GM12878 (cell line): ENCODE results near the gene KCNJ3. TPM values are rescaled to one million over a fixed set of nuclear protein-coding genes. Genes with fewer than 3 reads are reported as not detected.

Experiments used
- ATAC-seq: fragments of 200-7000 bp; cut with Tn5 transposase; 3 replicates; pipeline ENCODE4 v1.9.1; 2020; ENCODE audit warnings: mild to moderate bottlenecking, moderate library complexity
- BruUV-seq: library from RNA; stranded (reverse); fragments of 400-500 nt; replicated peaks from 2 replicates; lab custom pipeline; 2021; lab: Mats Ljungman, UMichigan
- CTCF ChIA-PET: fragments of 300-600 bp; sonication (Branson Sonifier 250); formaldehyde crosslinking; extraction: SDS; loops from one replicate; lab custom pipeline; 2021; ENCODE audit warnings: inconsistent platforms; lab: Yijun Ruan, JAX
- POLR2A ChIA-PET: fragments of 350-600 bp; formaldehyde crosslinking; extraction: SDS; loops from one replicate; lab custom pipeline; 2021; ENCODE audit warnings: inconsistent platforms; lab: Charles Lee
- RAD21 ChIA-PET: fragments of 300-600 bp; sonication (Branson Sonifier 250); formaldehyde crosslinking; loops from one replicate; lab custom pipeline; 2023; ENCODE audit warnings: antibody characterized with exemption; ENCODE audit not compliant: unreplicated experiment; lab: Charles Lee
- SMC1A ChIA-PET: fragments of 300-600 bp; sonication (Branson Sonifier 250); formaldehyde crosslinking; loops from one replicate; lab custom pipeline; 2023; ENCODE audit not compliant: unreplicated experiment, uncharacterized antibody; lab: Charles Lee
- DNase-seq: peaks from one replicate; pipeline ENCODE4 v3.0.0-alpha.2; 2011; ENCODE audit warnings: low read depth, low spot score
- FAIRE-seq: peaks from 3 replicates; lab custom pipeline; 2011; peaks lifted over from hg19 to GRCh38; lab: Jason Lieb, UNC
- H2AFZ ChIP-seq: 2 replicates; pipeline ENCODE4 v1.6.0; 2011; ENCODE audit warnings: low read depth, low read length, control low read depth; ENCODE audit not compliant: control insufficient read depth
- H3K27ac ChIP-seq: 2 replicates; pipeline ENCODE4 v1.5.1; 2011; ENCODE audit warnings: control low read depth; ENCODE audit not compliant: control insufficient read depth, insufficient read depth
- H3K27me3 ChIP-seq, 2 experiments: replicated peaks in 1 of 2; 2 replicates each; pipeline versions ENCODE4 v1.6.0 to v1.6.1; 2011; ENCODE audit warnings: low read length in 1 of 2; ENCODE audit not compliant: control insufficient read depth in 2 of 2, insufficient read depth in 2 of 2
- H3K36me3 ChIP-seq, 2 experiments: 2 replicates each; pipeline ENCODE4 v1.5.1; 2011; ENCODE audit warnings: low read length in 1 of 2; ENCODE audit not compliant: control insufficient read depth in 2 of 2, insufficient read depth in 2 of 2
- H3K4me1 ChIP-seq: 2 replicates; pipeline ENCODE4 v1.6.1; 2011; ENCODE audit warnings: mild to moderate bottlenecking, low read length, moderate library complexity, mixed read lengths; ENCODE audit not compliant: control insufficient read depth, insufficient read depth
- H3K4me2 ChIP-seq: 2 replicates; pipeline ENCODE4 v1.6.0; 2011; ENCODE audit warnings: control low read depth; ENCODE audit not compliant: control insufficient read depth, insufficient read depth
- H3K4me3 ChIP-seq: fragments of 200-600 bp; sonication (generic); 2 replicates; pipeline ENCODE4 v1.5.1; 2016
- H3K79me2 ChIP-seq: 2 replicates; pipeline ENCODE4 v1.6.0; 2011; ENCODE audit warnings: low read length; ENCODE audit not compliant: control insufficient read depth, insufficient read depth
- H3K9ac ChIP-seq: 2 replicates; pipeline ENCODE4 v1.8.0; 2011; ENCODE audit warnings: low read length, control low read depth, mixed read lengths; ENCODE audit not compliant: control insufficient read depth, insufficient read depth
- H3K9me3 ChIP-seq: replicated peaks from 3 replicates; pipeline ENCODE4 v1.5.1; 2011; ENCODE audit warnings: mild to moderate bottlenecking, low read length; ENCODE audit not compliant: control insufficient read depth, insufficient read depth
- H4K20me1 ChIP-seq: 2 replicates; pipeline ENCODE4 v1.6.0; 2011; ENCODE audit not compliant: control insufficient read depth, insufficient read depth
- BCL11A ChIP-seq: IDR thresholded peaks from 2 replicates; pipeline ENCODE4 v1.6.1; 2011; ENCODE audit warnings: low read depth, low read length
- SKIL ChIP-seq: fragments of 450-650 bp; IDR thresholded peaks from 2 replicates; pipeline ENCODE4 v1.6.1; 2017; ENCODE audit warnings: mild to moderate bottlenecking, low read depth, inconsistent platforms; ENCODE audit not compliant: poor library complexity, severe bottlenecking
- WGBS: methylation state at CpG from one replicate; pipeline ENCODE4 v1.1.6; 2016; ENCODE audit warnings: low lambda C conversion rate; ENCODE audit not compliant: insufficient replicate concordance, insufficient coverage; ENCODE audit errors: missing lambda C conversion rate; 5-methylcytosine and 5-hydroxymethylcytosine counted together
- in situ Hi-C: fragments of 300-500 bp; cut with MboI; formaldehyde crosslinking; loops from 9 replicates; pipeline ENCODE4 v1.14.3; 2018; ENCODE audit warnings: mixed read lengths
- intact Hi-C: fragments of 100-400 bp; cut with micrococcal nuclease; formaldehyde crosslinking; loops from one replicate; pipeline ENCODE4 v1.14.2; 2022; ENCODE audit not compliant: unreplicated experiment
- polyA plus RNA-seq, 11 experiments: library from polyadenylated mRNA; depleted of rRNA in 4 of 11; unstranded in 6 of 11; stranded (reverse) in 5 of 11; fragments of >200 nt; fragmentation: Nextera tagmentation in 4 of 11; fragmentation: Illumina TruSeq in 1 of 11; extraction: Ambion mirVana in 4 of 11; extraction: Trizol in 1 of 11; gene quantifications; 1 replicate in 1 of 11; 2 replicates in 10 of 11; pipeline versions ENCODE4 v1.2.1 to v1.2.3, GENCODE V29; 2011 to 2016; ENCODE audit warnings: inconsistent platforms in 2 of 11, missing spikeins in 2 of 11, low read depth in 1 of 11
- total RNA-seq, 4 experiments: library from RNA; depleted of rRNA in 3 of 4; stranded (reverse); fragments of >200 nt in 3 of 4; fragmentation: Illumina TruSeq in 1 of 4; extraction: Trizol in 1 of 4; gene quantifications; 2 replicates each; pipeline versions ENCODE4 v1.2.1 to v1.2.3, GENCODE V29; 2013 to 2021
- TF ChIP-seq, protein P1 (sequence below), 3 experiments: IDR thresholded peaks in 2 of 3; conservative IDR thresholded peaks in 1 of 3; 2 replicates each; pipeline ENCODE4 v1.5.1; 2011; ENCODE audit warnings: low read depth in 3 of 3, low read length in 3 of 3, mild to moderate bottlenecking in 3 of 3, control low read depth in 2 of 3, moderate library complexity in 2 of 3, inconsistent platforms in 1 of 3, mixed read lengths in 1 of 3; ENCODE audit not compliant: control insufficient read depth in 2 of 3, insufficient read depth in 1 of 3; ENCODE audit errors: extremely low read depth in 1 of 3
- TF ChIP-seq, protein P2 (sequence below): fragments of 450-650 bp; IDR thresholded peaks from 2 replicates; pipeline ENCODE4 v1.6.1; 2014; ENCODE audit warnings: mild to moderate bottlenecking

Gene KCNJ3
- total and polyA plus RNA-seq, 10 of the 15 experiments (the other 5 are each of a cell fraction or from before 2014, with no cell fraction given): 0.01 to 1.1 (median 0.04) TPM; not detected in 6

DNA sequence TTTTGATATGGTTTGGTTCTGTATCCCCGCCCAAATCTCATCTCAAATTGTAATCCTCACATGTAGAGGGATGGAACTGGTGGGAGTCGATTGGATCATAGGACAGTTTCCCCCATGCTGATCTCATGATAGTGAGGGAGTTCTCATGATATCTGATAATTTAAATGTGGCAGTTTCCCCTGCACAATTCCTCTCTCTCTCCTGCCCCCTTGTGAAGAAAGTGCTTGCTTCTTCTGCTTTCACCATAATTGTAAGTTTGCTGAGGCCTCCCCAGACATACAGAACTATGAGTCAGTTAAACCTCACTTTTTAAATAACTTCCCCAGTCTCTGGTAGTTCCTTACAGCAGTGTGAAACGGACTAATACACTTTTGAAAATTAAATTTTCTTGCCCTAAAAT lies 12.3 kb upstream of the KCNJ3 start:
- no peak overlapping the region for H3K9ac ChIP-seq
- RAD21 ChIA-PET: no interaction called here
- H3K4me3 ChIP-seq: no peak overlapping the region
- no peak overlapping the region for H3K27ac ChIP-seq
- FAIRE-seq (no peak), ATAC-seq (peak; percentile 32; the same call in 1 of the 3 replicates), DNase-seq (no peak)
- CTCF ChIA-PET: interaction anchor here (1.0 to 1.4 kb wide), 2 partner anchors 62 to 539 kb away, joined by 3 to 4 read pairs; no protein-coding TSS in a partner anchor
- H3K79me2 ChIP-seq: no peaks in the 10 kb centered on the region
- H2AFZ ChIP-seq: no peak overlapping the region
- POLR2A ChIA-PET: no interaction called here
- H3K9me3 ChIP-seq: no peaks in the 10 kb centered on the region
- in situ Hi-C loops (no loop called here), intact Hi-C loops (no loop called here)
- H4K20me1 ChIP-seq: no peaks in the 10 kb centered on the region
- no peak overlapping the region for H3K4me2 ChIP-seq
- no peaks in the 10 kb centered on the region for H3K36me3 ChIP-seq
- no peaks in the 10 kb centered on the region for H3K4me1 ChIP-seq
- WGBS: 4% methylated on average over 3 of the region's 3 CpGs
- TF ChIP-seq, protein P1, sequence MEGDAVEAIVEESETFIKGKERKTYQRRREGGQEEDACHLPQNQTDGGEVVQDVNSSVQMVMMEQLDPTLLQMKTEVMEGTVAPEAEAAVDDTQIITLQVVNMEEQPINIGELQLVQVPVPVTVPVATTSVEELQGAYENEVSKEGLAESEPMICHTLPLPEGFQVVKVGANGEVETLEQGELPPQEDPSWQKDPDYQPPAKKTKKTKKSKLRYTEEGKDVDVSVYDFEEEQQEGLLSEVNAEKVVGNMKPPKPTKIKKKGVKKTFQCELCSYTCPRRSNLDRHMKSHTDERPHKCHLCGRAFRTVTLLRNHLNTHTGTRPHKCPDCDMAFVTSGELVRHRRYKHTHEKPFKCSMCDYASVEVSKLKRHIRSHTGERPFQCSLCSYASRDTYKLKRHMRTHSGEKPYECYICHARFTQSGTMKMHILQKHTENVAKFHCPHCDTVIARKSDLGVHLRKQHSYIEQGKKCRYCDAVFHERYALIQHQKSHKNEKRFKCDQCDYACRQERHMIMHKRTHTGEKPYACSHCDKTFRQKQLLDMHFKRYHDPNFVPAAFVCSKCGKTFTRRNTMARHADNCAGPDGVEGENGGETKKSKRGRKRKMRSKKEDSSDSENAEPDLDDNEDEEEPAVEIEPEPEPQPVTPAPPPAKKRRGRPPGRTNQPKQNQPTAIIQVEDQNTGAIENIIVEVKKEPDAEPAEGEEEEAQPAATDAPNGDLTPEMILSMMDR (IDR thresholded peaks at IDR 0.05 in 2 of 3, conservative IDR thresholded peaks at IDR 0.05 in 1 of 3; ENCODE audit: control insufficient read depth in 2 of 3, extremely low read depth in 1 of 3, insufficient read depth in 1 of 3, low read depth in 3 of 3, low read length in 3 of 3): 0 out of 6 replicates have a peak, but pooled peaks of 1 of the 3 experiments have one; percentile 8
- TF ChIP-seq BCL11A: no peak
- TF ChIP-seq SKIL: no peak
- TF ChIP-seq, protein P2, sequence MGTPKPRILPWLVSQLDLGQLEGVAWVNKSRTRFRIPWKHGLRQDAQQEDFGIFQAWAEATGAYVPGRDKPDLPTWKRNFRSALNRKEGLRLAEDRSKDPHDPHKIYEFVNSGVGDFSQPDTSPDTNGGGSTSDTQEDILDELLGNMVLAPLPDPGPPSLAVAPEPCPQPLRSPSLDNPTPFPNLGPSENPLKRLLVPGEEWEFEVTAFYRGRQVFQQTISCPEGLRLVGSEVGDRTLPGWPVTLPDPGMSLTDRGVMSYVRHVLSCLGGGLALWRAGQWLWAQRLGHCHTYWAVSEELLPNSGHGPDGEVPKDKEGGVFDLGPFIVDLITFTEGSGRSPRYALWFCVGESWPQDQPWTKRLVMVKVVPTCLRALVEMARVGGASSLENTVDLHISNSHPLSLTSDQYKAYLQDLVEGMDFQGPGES: no peak
- SMC1A ChIA-PET: interaction anchor here (1.0 kb wide), 1 partner anchor 11 kb away, joined by 4 read pairs; no protein-coding TSS in a partner anchor
- no peaks in the 10 kb centered on the region for H3K27me3 ChIP-seq
- no TSS peak for BruUV-seq
